Retinal pigment epithelial cell (primary cell): ENCODE measurements around the gene GP9.

Experiments used
- DNase-seq: peaks from one replicate; pipeline ENCODE4 v3.0.0-alpha.2; 2010; ENCODE audit warnings: low read depth
- H3K4me3 ChIP-seq: 2 replicates; pipeline ENCODE4 v1.5.1; 2011; ENCODE audit warnings: mild to moderate bottlenecking, low read length, control low read depth, moderate library complexity
- CTCF ChIP-seq: conservative IDR thresholded peaks from 2 replicates; pipeline ENCODE4 v1.5.1; 2011; ENCODE audit warnings: low read depth, low read length, control low read depth, inconsistent platforms

The GP9 gene

GRCh38 chr3:129016720-129017483 is 43.7 kb upstream of the GP9 start:
- TF ChIP-seq CTCF, result no peak
- DNase-seq, result no peak
- H3K4me3 ChIP-seq, result no peak overlapping the region

GRCh38 chr3:129017484-129017899 is 43.1 kb upstream of the GP9 start:
- DNase-seq, result no peak
- TF ChIP-seq CTCF, result no peak
- no peak overlapping the region for H3K4me3 ChIP-seq

GRCh38 chr3:129018271-129018670 is 42.3 kb upstream of the GP9 start:
- H3K4me3 ChIP-seq, result no peak overlapping the region
- DNase-seq, result no peak
- no peak for TF ChIP-seq CTCF

- TF ChIP-seq CTCF, result no peak
- no peak overlapping the region for H3K4me3 ChIP-seq
- no peak for DNase-seq
Observed at GRCh38 chr3:129018751-129019150, 41.8 kb upstream of the GP9 start.

- no peak for DNase-seq
- no peak for TF ChIP-seq CTCF
- H3K4me3 ChIP-seq, result no peak overlapping the region
Observed at GRCh38 chr3:129019266-129019665, 41.3 kb upstream of the GP9 start.

GRCh38 chr3:129020691-129021090 is 39.9 kb upstream of the GP9 start:
- DNase-seq, result no peak
- no peak overlapping the region for H3K4me3 ChIP-seq
- TF ChIP-seq CTCF, result no peak

- no peak for TF ChIP-seq CTCF
- no peak overlapping the region for H3K4me3 ChIP-seq
- DNase-seq, result no peak
Observed at GRCh38 chr3:129021140-129021551, 39.4 kb upstream of the GP9 start.
